ENCODE measurements around the gene ARHGDIG.

Gene ARHGDIG

DNA sequence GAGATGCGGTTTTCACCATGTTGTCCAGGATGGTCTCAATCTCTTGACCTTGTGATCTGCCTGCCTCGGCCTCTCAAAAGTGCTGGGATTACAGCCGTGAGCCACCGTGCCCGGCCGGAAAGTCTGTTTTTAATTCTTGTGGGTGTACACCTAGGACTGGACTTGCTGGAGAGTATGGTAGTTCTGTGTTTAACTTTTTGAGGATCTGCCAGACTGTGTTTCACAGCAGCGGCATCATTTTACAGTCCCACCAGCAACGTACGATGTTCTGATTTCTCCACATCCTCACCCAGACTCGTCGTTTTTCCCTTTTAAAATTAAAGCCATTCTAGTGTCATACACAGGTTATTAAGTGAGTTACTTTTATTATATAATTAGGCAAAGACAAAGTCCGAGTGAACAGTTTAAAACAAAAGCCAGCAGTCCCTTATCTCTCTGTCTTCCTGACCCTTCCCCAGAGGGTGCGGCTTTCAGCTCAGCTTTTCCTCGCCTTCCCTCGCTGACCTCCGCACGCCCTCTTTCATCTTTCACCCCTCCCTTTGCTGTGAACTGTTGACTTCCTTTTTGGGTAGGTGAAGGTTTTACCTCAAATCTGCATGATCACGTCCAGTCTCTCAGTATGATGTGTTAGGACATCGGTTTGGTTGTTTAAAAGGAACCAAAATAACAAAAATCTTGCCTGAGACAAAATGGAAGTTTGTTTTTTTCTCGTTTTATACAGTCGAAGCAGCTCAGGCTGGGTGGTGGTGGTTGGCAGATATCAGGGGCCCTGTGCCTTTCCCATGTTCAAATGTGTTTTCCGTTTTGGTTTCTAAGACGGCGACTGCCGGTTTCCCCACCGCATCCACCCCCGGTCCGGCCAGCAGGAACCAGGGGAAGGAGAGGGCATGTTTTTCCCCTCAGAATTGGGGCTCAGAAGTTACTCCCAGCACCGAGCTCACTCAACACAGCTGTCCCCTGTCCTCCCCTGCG, 27.7 kb upstream of the ARHGDIG start:
- TF ChIP-seq EZH2 (IDR thresholded peaks at IDR 0.05; ENCODE audit: borderline replicate concordance, low read depth, low read length, severe bottlenecking) = no peak
- TF ChIP-seq, protein P1, sequence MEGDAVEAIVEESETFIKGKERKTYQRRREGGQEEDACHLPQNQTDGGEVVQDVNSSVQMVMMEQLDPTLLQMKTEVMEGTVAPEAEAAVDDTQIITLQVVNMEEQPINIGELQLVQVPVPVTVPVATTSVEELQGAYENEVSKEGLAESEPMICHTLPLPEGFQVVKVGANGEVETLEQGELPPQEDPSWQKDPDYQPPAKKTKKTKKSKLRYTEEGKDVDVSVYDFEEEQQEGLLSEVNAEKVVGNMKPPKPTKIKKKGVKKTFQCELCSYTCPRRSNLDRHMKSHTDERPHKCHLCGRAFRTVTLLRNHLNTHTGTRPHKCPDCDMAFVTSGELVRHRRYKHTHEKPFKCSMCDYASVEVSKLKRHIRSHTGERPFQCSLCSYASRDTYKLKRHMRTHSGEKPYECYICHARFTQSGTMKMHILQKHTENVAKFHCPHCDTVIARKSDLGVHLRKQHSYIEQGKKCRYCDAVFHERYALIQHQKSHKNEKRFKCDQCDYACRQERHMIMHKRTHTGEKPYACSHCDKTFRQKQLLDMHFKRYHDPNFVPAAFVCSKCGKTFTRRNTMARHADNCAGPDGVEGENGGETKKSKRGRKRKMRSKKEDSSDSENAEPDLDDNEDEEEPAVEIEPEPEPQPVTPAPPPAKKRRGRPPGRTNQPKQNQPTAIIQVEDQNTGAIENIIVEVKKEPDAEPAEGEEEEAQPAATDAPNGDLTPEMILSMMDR (IDR thresholded peaks at IDR 0.05; ENCODE audit: borderline replicate concordance, extremely low read depth, low read length, poor library complexity, severe bottlenecking) = no peak
- Histone ChIP-seq H3K4me3 (ENCODE audit: low read depth in 1 of 2, low read length in 2 of 2) (no peak overlapping the region), H3K9ac (ENCODE audit: low read depth, low read length) (no peak overlapping the region), H3K27ac (ENCODE audit: low read length) (no peak overlapping the region), H4K20me1 (ENCODE audit: insufficient read depth, low read length) (no peaks in the 10 kb centered on the region), H2AFZ (ENCODE audit: low read depth, low read length) (no peak overlapping the region), H3K79me2 (ENCODE audit: insufficient read depth, low read length) (no peaks in the 10 kb centered on the region), H3K36me3 (ENCODE audit: insufficient read depth, low read length) (peaks cover 27% of the 10 kb centered on the region), H3K4me1 (ENCODE audit: insufficient read depth, low read length) (no peaks in the 10 kb centered on the region), H3K27me3 (ENCODE audit: insufficient read depth, low read length, poor library complexity) (no peaks in the 10 kb centered on the region), H3K4me2 (ENCODE audit: insufficient read depth, low read length) (no peak overlapping the region), H3K9me3 (ENCODE audit: insufficient read depth, low read length, severe bottlenecking) (no peaks in the 10 kb centered on the region)
- ATAC-seq (ENCODE audit: insufficient read depth, low read depth) (no peak), DNase-seq (no peak)

DNA sequence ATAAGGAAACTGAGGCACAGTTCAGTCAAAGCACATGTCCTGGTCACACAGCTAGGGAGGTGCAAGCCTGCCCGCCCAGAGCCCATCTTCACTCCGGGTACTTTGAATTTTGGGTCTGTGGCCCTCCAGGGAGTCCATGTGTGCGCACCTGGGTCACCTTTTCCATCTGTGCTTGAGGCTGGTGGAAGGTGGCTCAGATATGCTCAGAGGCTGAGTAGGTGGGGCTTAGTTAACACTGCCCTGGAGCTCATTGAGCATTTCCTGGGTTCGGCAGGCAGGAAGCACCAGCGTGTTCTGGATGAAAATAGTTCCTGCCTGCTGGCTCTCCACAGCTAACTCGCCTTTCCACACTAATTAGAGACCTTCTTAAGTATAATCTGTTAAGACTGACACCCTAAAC, 26.6 kb upstream of the ARHGDIG start:
- no peaks in the 10 kb centered on the region for H4K20me1 ChIP-seq (ENCODE audit: insufficient read depth, low read length)
- no peaks in the 10 kb centered on the region for H3K9me3 ChIP-seq (ENCODE audit: insufficient read depth, low read length, severe bottlenecking)
- TF ChIP-seq, protein P1 (IDR thresholded peaks at IDR 0.05; ENCODE audit: borderline replicate concordance, extremely low read depth, low read length, poor library complexity, severe bottlenecking) = no peak
- no peak for TF ChIP-seq EZH2 (IDR thresholded peaks at IDR 0.05; ENCODE audit: borderline replicate concordance, low read depth, low read length, severe bottlenecking)
- ATAC-seq (ENCODE audit: insufficient read depth, low read depth) (no peak), DNase-seq (no peak)
- no peak overlapping the region for H3K4me2 ChIP-seq (ENCODE audit: insufficient read depth, low read length)
- no peak overlapping the region for H3K4me3 ChIP-seq (ENCODE audit: low read depth in 1 of 2, low read length in 2 of 2)
- H3K79me2 ChIP-seq (ENCODE audit: insufficient read depth, low read length) = no peaks in the 10 kb centered on the region
- no peak overlapping the region for H3K27ac ChIP-seq (ENCODE audit: low read length)
- H3K9ac ChIP-seq (ENCODE audit: low read depth, low read length) = no peak overlapping the region
- no peaks in the 10 kb centered on the region for H3K27me3 ChIP-seq (ENCODE audit: insufficient read depth, low read length, poor library complexity)
- no peak overlapping the region for H2AFZ ChIP-seq (ENCODE audit: low read depth, low read length)
- H3K4me1 ChIP-seq (ENCODE audit: insufficient read depth, low read length) = no peaks in the 10 kb centered on the region
- H3K36me3 ChIP-seq (ENCODE audit: insufficient read depth, low read length) = peaks cover 27% of the 10 kb centered on the region

DNA sequence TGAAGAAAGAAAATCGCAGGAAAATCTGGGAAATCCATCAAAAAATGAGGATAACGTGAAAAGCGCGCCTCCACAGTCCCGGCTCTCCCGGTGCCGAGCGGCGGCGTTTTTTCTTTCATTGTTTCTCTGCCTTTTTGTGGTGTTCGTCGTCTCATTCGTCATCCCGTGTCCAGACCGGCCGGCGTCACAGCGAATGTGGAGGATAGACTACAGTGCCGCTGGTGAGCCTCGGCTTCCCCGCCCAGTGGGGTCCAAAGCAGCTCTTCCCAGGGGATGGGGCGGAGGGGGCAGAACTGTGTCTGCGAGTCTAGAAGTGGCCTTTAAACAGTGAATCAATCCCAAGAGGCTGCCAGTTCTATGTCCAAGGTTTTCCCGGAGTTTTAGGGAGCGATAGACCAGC, 25.9 kb upstream of the ARHGDIG start:
- Histone ChIP-seq H3K9me3 (ENCODE audit: insufficient read depth, low read length, severe bottlenecking) (no peaks in the 10 kb centered on the region), H2AFZ (ENCODE audit: low read depth, low read length) (no peak overlapping the region), H3K9ac (ENCODE audit: low read depth, low read length) (no peak overlapping the region), H3K27me3 (ENCODE audit: insufficient read depth, low read length, poor library complexity) (no peaks in the 10 kb centered on the region), H3K27ac (ENCODE audit: low read length) (no peak overlapping the region), H3K4me1 (ENCODE audit: insufficient read depth, low read length) (no peaks in the 10 kb centered on the region), H3K36me3 (ENCODE audit: insufficient read depth, low read length) (peaks cover 26% of the 10 kb centered on the region), H3K79me2 (ENCODE audit: insufficient read depth, low read length) (no peaks in the 10 kb centered on the region), H3K4me3 (ENCODE audit: low read depth in 1 of 2, low read length in 2 of 2) (no peak overlapping the region), H3K4me2 (ENCODE audit: insufficient read depth, low read length) (no peak overlapping the region), H4K20me1 (ENCODE audit: insufficient read depth, low read length) (no peaks in the 10 kb centered on the region)
- DNase-seq = no peak
- TF ChIP-seq, protein P1 (IDR thresholded peaks at IDR 0.05; ENCODE audit: borderline replicate concordance, extremely low read depth, low read length, poor library complexity, severe bottlenecking) = no peak
- ATAC-seq (ENCODE audit: insufficient read depth, low read depth) = no peak

Measured in DND-41 (cell line).